ENCODE data around the gene UMAD1.

- TF ChIP-seq POLR2A (IDR thresholded peaks at IDR 0.05; ENCODE audit: low read length) = no peak
- TF ChIP-seq GATA1 (IDR thresholded peaks at IDR 0.05; ENCODE audit: low read depth, low read length) = no peak
Observed at GRCh38 chr7:7681191-7681935, 40.8 kb downstream of the UMAD1 start.
